HepG2 (cell line): ENCODE data around the gene GDF7. TPM values are rescaled to one million over a fixed set of nuclear protein-coding genes. Genes with fewer than 3 reads are reported as not detected.

ENCODE experiments used
- ATF5 ChIP-seq: sonication (generic); formaldehyde crosslinking; IDR thresholded peaks from 2 replicates; pipeline ENCODE4 v1.4.0; 2020; ENCODE audit warnings: mild to moderate bottlenecking, low read depth, missing genetic modification reagents
- EZH2 ChIP-seq: conservative IDR thresholded peaks from 2 replicates; pipeline ENCODE4 v1.6.1; 2012; ENCODE audit warnings: mild to moderate bottlenecking, low read depth, low read length, moderate library complexity
- HNRNPL ChIP-seq: fragments of 200-400 bp; formaldehyde crosslinking; IDR thresholded peaks from 2 replicates; pipeline ENCODE4 v1.6.1; 2017; ENCODE audit warnings: mild to moderate bottlenecking, low read depth, low read length
- IRF2 ChIP-seq: IDR thresholded peaks from 2 replicates; pipeline ENCODE4 v1.6.1; 2018; ENCODE audit warnings: missing genetic modification reagents, missing compliant biosample characterization
- KAT2B ChIP-seq: fragments of 150-350 bp; IDR thresholded peaks from 2 replicates; pipeline ENCODE4 v1.6.1; 2014; ENCODE audit warnings: low read depth, low read length, borderline replicate concordance
- MXI1 ChIP-seq: IDR thresholded peaks from 3 replicates; pipeline ENCODE4 v1.6.1; 2012; ENCODE audit warnings: low read depth, low read length, inconsistent platforms, borderline replicate concordance
- RELA ChIP-seq: sonication (generic); formaldehyde crosslinking; IDR thresholded peaks from 2 replicates; pipeline ENCODE4 v1.4.0; 2020; ENCODE audit warnings: missing genetic modification reagents
- RXRB ChIP-seq: IDR thresholded peaks from 2 replicates; pipeline ENCODE4 v1.6.1; 2016; ENCODE audit warnings: borderline replicate concordance, missing genetic modification reagents, missing compliant biosample characterization
- THRA ChIP-seq: sonication (generic); formaldehyde crosslinking; IDR thresholded peaks from 2 replicates; pipeline ENCODE4 v1.4.0; 2020; ENCODE audit warnings: missing genetic modification reagents, borderline replicate concordance
- ZBED4 ChIP-seq: sonication (generic); formaldehyde crosslinking; IDR thresholded peaks from 2 replicates; pipeline ENCODE4 v1.4.0; 2020; ENCODE audit warnings: missing genetic modification reagents, borderline replicate concordance
- ZBTB43 ChIP-seq: sonication (generic); formaldehyde crosslinking; conservative IDR thresholded peaks from 2 replicates; pipeline ENCODE4 v1.4.0; 2020; ENCODE audit warnings: missing genetic modification reagents
- ZEB1 ChIP-seq: IDR thresholded peaks from 2 replicates; pipeline ENCODE4 v1.6.1; 2012; ENCODE audit warnings: mild to moderate bottlenecking, low read depth, inconsistent platforms; ENCODE audit not compliant: insufficient replicate concordance
- ZMYM2 ChIP-seq: sonication (generic); formaldehyde crosslinking; IDR thresholded peaks from 2 replicates; pipeline ENCODE4 v1.8.0; 2022; ENCODE audit warnings: mild to moderate bottlenecking, missing genetic modification reagents
- ZNF331 ChIP-seq: sonication (generic); formaldehyde crosslinking; IDR thresholded peaks from 2 replicates; pipeline ENCODE4 v1.4.0; 2020; ENCODE audit warnings: missing genetic modification reagents
- ZNF691 ChIP-seq: sonication (generic); formaldehyde crosslinking; IDR thresholded peaks from 2 replicates; pipeline ENCODE4 v1.4.0; 2020; ENCODE audit warnings: missing genetic modification reagents, low read depth, mild to moderate bottlenecking, borderline replicate concordance
- ZNF746 ChIP-seq: sonication (generic); formaldehyde crosslinking; IDR thresholded peaks from 2 replicates; pipeline ENCODE4 v1.8.0; 2022; ENCODE audit warnings: mild to moderate bottlenecking, missing genetic modification reagents
- ZNF770 ChIP-seq: sonication (generic); formaldehyde crosslinking; IDR thresholded peaks from 2 replicates; pipeline ENCODE4 v1.5.0; 2020; ENCODE audit warnings: mild to moderate bottlenecking, missing genetic modification reagents
- polyA plus RNA-seq, 8 experiments: library from polyadenylated mRNA; depleted of rRNA in 3 of 8; stranded (reverse) in 7 of 8; unstranded in 1 of 8; fragments of >200 nt; fragmentation: Illumina TruSeq in 4 of 8; extraction: Trizol in 4 of 8; gene quantifications; 2 replicates each; pipeline versions ENCODE4 v1.2.1 to v1.2.3, GENCODE V29; 2011 to 2016; ENCODE audit warnings: low read depth in 4 of 8, missing spikeins in 1 of 8, mixed read lengths in 1 of 8; ENCODE audit not compliant: insufficient read depth in 1 of 8
- total RNA-seq, 5 experiments: library from RNA; depleted of rRNA; stranded (reverse); fragments of >200 nt; fragmentation: Illumina TruSeq; extraction: Trizol; gene quantifications; 2 replicates each; pipeline ENCODE4 v1.2.3, GENCODE V29; 2016; ENCODE audit warnings: low read depth in 1 of 5

The GDF7 gene
- total and polyA plus RNA-seq, 2 of the 13 experiments (the other 11 are each of a cell fraction or from before 2014, with no cell fraction given) = 1.6 to 15.0 TPM

- no peak for TF ChIP-seq ZNF770
- 0 out of 2 replicates have a peak, but pooled peaks have one; percentile 74 for TF ChIP-seq ZNF331 (CRISPR knock-in tag)
- 0 out of 2 replicates have a peak, but pooled peaks have one; percentile 44 for TF ChIP-seq HNRNPL
- TF ChIP-seq ZBED4 (CRISPR knock-in tag) = peak; percentile 88; the same call in 1 of the 2 replicates
- no peak for TF ChIP-seq ZEB1
- 0 out of 2 replicates have a peak, but pooled peaks have one; percentile 46 for TF ChIP-seq IRF2 (CRISPR knock-in tag)
- no peak for TF ChIP-seq ZNF691 (CRISPR knock-in tag)
- TF ChIP-seq EZH2 = no peak
- TF ChIP-seq ZBTB43 (CRISPR knock-in tag) = no peak
- TF ChIP-seq MXI1 = no peak
- peak; percentile 70 for TF ChIP-seq THRA (CRISPR knock-in tag)
- TF ChIP-seq KAT2B = no peak
- TF ChIP-seq ZMYM2 (CRISPR knock-in tag) = no peak
- TF ChIP-seq ATF5 (CRISPR knock-in tag) = no peak
- TF ChIP-seq RXRB (CRISPR knock-in tag) = 0 out of 2 replicates have a peak, but pooled peaks have one; percentile 23
- no peak for TF ChIP-seq ZNF746 (CRISPR knock-in tag)
- TF ChIP-seq RELA (CRISPR knock-in tag) = peak; percentile 80; the same call in 1 of the 2 replicates
These were observed 24.6 kb upstream of the GDF7 start (continued) for GRCh38 chr2:20642055-20642971.
